Endothelial cell of umbilical vein (primary cell): ENCODE results near the gene LDLRAD4.

Experiments used
- CTCF ChIP-seq, 2 donors: IDR thresholded peaks; 1 replicate in 1 of 2; 2 replicates in 1 of 2; pipeline ENCODE4 v1.5.1; 2011; ENCODE audit warnings: low read length in 2 of 2, mild to moderate bottlenecking in 2 of 2, moderate library complexity in 2 of 2, control low read depth in 1 of 2, inconsistent platforms in 1 of 2, low read depth in 1 of 2; ENCODE audit not compliant: insufficient read depth in 1 of 2; ENCODE audit errors: extremely low read depth in 1 of 2
- EZH2 ChIP-seq: IDR thresholded peaks from 2 replicates; pipeline ENCODE4 v1.6.1; 2012; ENCODE audit warnings: borderline replicate concordance, low read depth, mild to moderate bottlenecking, moderate library complexity, low read length, inconsistent platforms; ENCODE audit not compliant: severe bottlenecking
- FOS ChIP-seq: IDR thresholded peaks from 2 replicates; pipeline ENCODE4 v1.6.1; 2011; ENCODE audit warnings: mild to moderate bottlenecking, low read length, moderate library complexity, borderline replicate concordance; ENCODE audit not compliant: insufficient read depth
- GATA2 ChIP-seq: IDR thresholded peaks from 2 replicates; pipeline ENCODE4 v1.7.0; 2011; ENCODE audit warnings: low read depth, mild to moderate bottlenecking, moderate library complexity, mixed read lengths, low read length; ENCODE audit not compliant: insufficient read length, insufficient read depth
- JUN ChIP-seq: IDR thresholded peaks from 2 replicates; pipeline ENCODE4 v1.6.1; 2011; ENCODE audit warnings: borderline replicate concordance, low read depth; ENCODE audit not compliant: insufficient read length, insufficient read depth
- MAX ChIP-seq: IDR thresholded peaks from 2 replicates; pipeline ENCODE4 v1.6.1; 2011; ENCODE audit not compliant: insufficient read depth, insufficient read length
- MYC ChIP-seq: IDR thresholded peaks from one replicate; pipeline ENCODE4 v1.6.1; 2011; ENCODE audit warnings: mild to moderate bottlenecking, low read depth, low read length
- POLR2A ChIP-seq: IDR thresholded peaks from 2 replicates; pipeline ENCODE4 v1.6.1; 2012; ENCODE audit warnings: low read depth, mild to moderate bottlenecking, control low read depth, low read length
- POLR2AphosphoS5 ChIP-seq: IDR thresholded peaks from 2 replicates; pipeline ENCODE4 v1.6.1; 2012; ENCODE audit warnings: low read depth, mild to moderate bottlenecking, control low read depth, low read length, moderate library complexity; ENCODE audit not compliant: insufficient read depth

GRCh38 chr18:13558124-13558523, 339.6 kb downstream of the LDLRAD4 start:
- peak; percentile 47 to 62 for TF ChIP-seq CTCF (IDR thresholded peaks at IDR 0.05; ENCODE audit: extremely low read depth in 1 of 2, insufficient read depth in 1 of 2, low read depth in 1 of 2, low read length in 2 of 2)
- TF ChIP-seq POLR2AphosphoS5, result no peak
- TF ChIP-seq FOS, result no peak
- TF ChIP-seq EZH2, result no peak
- no peak for TF ChIP-seq POLR2A
- TF ChIP-seq GATA2, result no peak
- TF ChIP-seq JUN, result no peak
- no peak for TF ChIP-seq MYC
- no peak for TF ChIP-seq MAX
